Measurements from ENCODE around the gene TMTC2.

TMTC2 gene

DNA sequence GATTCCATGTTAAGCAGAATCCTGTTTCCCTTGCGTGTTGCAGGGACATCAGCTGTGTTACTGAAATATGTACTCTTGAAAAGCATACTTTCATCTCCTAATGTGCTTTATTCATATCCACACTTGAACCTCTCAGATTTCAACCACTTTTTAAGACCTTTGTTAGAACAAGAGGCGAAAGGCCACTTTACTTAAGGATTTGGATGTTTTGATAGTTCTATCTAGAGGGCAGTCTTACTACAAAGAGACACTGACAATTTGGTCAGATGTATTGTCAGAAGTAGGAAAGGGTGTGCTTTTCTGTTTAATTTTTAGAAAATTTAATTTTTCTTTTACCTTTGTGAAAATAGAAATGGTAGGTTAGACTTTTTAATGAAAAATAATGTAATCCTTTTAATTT is 267.9 kb downstream of the TMTC2 start:
- no peak overlapping the region for H3K4me3 ChIP-seq (ENCODE audit: low read depth, low read length)
- DNase-seq (ENCODE audit: low read depth): no peak
- TF ChIP-seq CTCF (IDR thresholded peaks at IDR 0.05; ENCODE audit: control insufficient read depth, extremely low read depth, insufficient read depth): no peak

GRCh38 chr12:82955043-82955442 is 268.3 kb downstream of the TMTC2 start:
- H3K4me3 ChIP-seq (ENCODE audit: low read depth, low read length): no peak overlapping the region
- no peak for DNase-seq (ENCODE audit: low read depth)
- TF ChIP-seq CTCF (IDR thresholded peaks at IDR 0.05; ENCODE audit: control insufficient read depth, extremely low read depth, insufficient read depth): no peak

- no peak overlapping the region for H3K4me3 ChIP-seq (ENCODE audit: low read depth, low read length)
- no peak for DNase-seq (ENCODE audit: low read depth)
These were observed 272.3 kb downstream of the TMTC2 start for GRCh38 chr12:82958966-82959365.

DNA sequence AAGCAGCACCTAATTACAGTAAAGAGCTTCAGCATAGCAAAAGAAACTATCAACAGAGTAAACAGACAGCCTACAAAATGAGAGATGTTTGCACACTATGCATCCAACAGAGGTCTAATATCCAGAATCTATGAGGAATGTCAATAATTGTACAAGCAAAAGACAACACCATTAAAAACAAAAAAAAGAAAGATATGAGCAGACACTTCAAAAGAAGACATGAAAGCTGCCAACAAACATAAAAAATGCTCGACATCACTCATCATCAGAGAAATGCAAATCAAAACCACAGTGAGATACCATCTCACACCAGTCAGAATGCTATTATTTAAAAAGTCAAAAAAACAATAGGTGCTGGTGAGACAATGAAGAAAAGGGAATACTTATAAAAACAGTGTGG is 273.1 kb downstream of the TMTC2 start:
- no peak for TF ChIP-seq CTCF (IDR thresholded peaks at IDR 0.05; ENCODE audit: control insufficient read depth, extremely low read depth, insufficient read depth)
- no peak overlapping the region for H3K4me3 ChIP-seq (ENCODE audit: low read depth, low read length)
- DNase-seq (ENCODE audit: low read depth): peak; percentile 40

More at GRCh38 chr12:82958966-82959365, 272.3 kb downstream of the TMTC2 start:
- no peak for TF ChIP-seq CTCF (IDR thresholded peaks at IDR 0.05; ENCODE audit: control insufficient read depth, extremely low read depth, insufficient read depth)

GRCh38 chr12:82961835-82962234 is 275.1 kb downstream of the TMTC2 start:
- no peak for TF ChIP-seq CTCF (IDR thresholded peaks at IDR 0.05; ENCODE audit: control insufficient read depth, extremely low read depth, insufficient read depth)
- H3K4me3 ChIP-seq (ENCODE audit: low read depth, low read length): no peak overlapping the region
- no peak for DNase-seq (ENCODE audit: low read depth)

DNA sequence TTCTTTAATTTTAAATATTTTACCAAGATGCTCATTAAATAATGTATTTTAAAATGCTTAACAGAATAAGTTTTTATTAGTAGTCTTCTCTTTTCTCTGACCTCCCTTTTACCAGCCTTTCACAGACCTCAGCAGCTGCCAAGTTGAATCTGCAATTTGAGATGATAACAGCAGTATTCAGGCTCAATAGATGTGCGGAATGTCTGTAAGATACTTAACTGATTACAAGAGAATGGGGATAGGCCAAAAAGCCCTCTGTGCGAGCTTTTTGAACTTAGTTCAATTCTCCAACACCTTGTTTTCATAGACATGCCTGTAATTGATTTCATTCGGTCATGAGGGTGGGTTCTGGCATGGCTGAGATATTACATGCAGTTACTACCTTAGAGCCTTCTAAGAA is 277.2 kb downstream of the TMTC2 start:
- TF ChIP-seq CTCF (IDR thresholded peaks at IDR 0.05; ENCODE audit: control insufficient read depth, extremely low read depth, insufficient read depth): no peak
- no peak for DNase-seq (ENCODE audit: low read depth)
- H3K4me3 ChIP-seq (ENCODE audit: low read depth, low read length): no peak overlapping the region

DNA sequence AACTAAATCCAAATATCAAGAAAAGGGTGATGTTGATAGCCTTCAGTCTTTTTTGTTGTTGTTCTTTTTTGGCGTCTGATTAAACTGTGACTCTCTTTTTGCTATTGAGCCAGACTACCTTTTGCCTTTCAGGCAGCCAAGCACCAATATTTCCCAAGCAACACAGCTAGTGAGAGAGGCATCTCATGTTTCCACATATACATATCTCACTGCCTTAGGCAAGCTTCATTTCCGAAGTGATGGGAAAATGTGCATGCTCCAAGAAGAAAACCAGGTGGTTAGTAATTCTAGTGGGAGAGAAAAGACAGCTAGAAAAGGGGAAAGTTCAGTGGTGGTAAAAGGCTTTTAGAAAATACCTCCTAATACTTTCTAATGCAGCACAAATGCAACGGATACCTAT is 277.7 kb downstream of the TMTC2 start:
- TF ChIP-seq CTCF (IDR thresholded peaks at IDR 0.05; ENCODE audit: control insufficient read depth, extremely low read depth, insufficient read depth): no peak
- DNase-seq (ENCODE audit: low read depth): no peak

More for the DNA sequence above, 277.7 kb downstream of the TMTC2 start:
- no peak overlapping the region for H3K4me3 ChIP-seq (ENCODE audit: low read depth, low read length)
